Caco-2 (cell line): ENCODE measurements around the gene ALK. TPM values are rescaled to one million over a fixed set of nuclear protein-coding genes. Genes with fewer than 3 reads are reported as not detected.

Experiments
- BruUV-seq: library from RNA; stranded (reverse); fragments of 400-500 nt; replicated peaks from 2 replicates; lab custom pipeline; 2021; lab: Mats Ljungman, UMichigan
- CTCF ChIA-PET: fragments of 300-600 bp; sonication (Branson Sonifier 250); formaldehyde crosslinking; loops from one replicate; lab custom pipeline; 2022; ENCODE audit warnings: antibody characterized with exemption; lab: Charles Lee
- POLR2A ChIA-PET: fragments of 300-600 bp; sonication (Branson Sonifier 250); formaldehyde crosslinking; loops from one replicate; lab custom pipeline; 2022; ENCODE audit warnings: antibody characterized with exemption; lab: Charles Lee
- DNase-seq, 2 experiments: peaks; one replicate each; pipeline versions ENCODE4 v3.0.0 to v3.0.0-alpha.2; 2020 to 2022
- H3K27me3 ChIP-seq: replicated peaks from 2 replicates; pipeline ENCODE4 v1.6.0; 2011; ENCODE audit warnings: low read length; ENCODE audit not compliant: control insufficient read depth, insufficient read depth
- H3K36me3 ChIP-seq: 2 replicates; pipeline ENCODE4 v1.5.1; 2011; ENCODE audit warnings: low read length; ENCODE audit not compliant: control insufficient read depth, insufficient read depth
- H3K4me1 ChIP-seq: fragments of 250-450 bp; sonication (Bioruptor Pico); 2 replicates; pipeline ENCODE4 v1.5.1; 2020; ENCODE audit warnings: mild to moderate bottlenecking
- H3K4me3 ChIP-seq: 2 replicates; pipeline ENCODE4 v1.5.1; 2011; ENCODE audit warnings: low read depth, mild to moderate bottlenecking, control low read depth, low read length
- H3K9me3 ChIP-seq: fragments of 250-450 bp; sonication (Bioruptor Pico); 2 replicates; pipeline ENCODE4 v1.5.1; 2020; ENCODE audit warnings: mild to moderate bottlenecking, moderate library complexity
- H3K27ac Mint-ChIP-seq: one replicate; pipeline ENCODE4 v1.8.0; 2022; ENCODE audit warnings: mixed read lengths; ENCODE audit not compliant: unreplicated experiment
- H3K27me3 Mint-ChIP-seq: one replicate; pipeline ENCODE4 v1.8.0; 2022; ENCODE audit warnings: mixed read lengths; ENCODE audit not compliant: insufficient read depth, unreplicated experiment
- H3K36me3 Mint-ChIP-seq: one replicate; pipeline ENCODE4 v1.8.0; 2022; ENCODE audit warnings: mild to moderate bottlenecking, mixed read lengths; ENCODE audit not compliant: insufficient read depth, unreplicated experiment
- H3K4me1 Mint-ChIP-seq: one replicate; pipeline ENCODE4 v1.8.0; 2022; ENCODE audit warnings: low read depth, mixed read lengths; ENCODE audit not compliant: unreplicated experiment
- H3K4me3 Mint-ChIP-seq: one replicate; pipeline ENCODE4 v1.8.0; 2022; ENCODE audit warnings: mild to moderate bottlenecking, moderate library complexity, mixed read lengths; ENCODE audit not compliant: unreplicated experiment
- H3K9me3 Mint-ChIP-seq: one replicate; pipeline ENCODE4 v1.8.0; 2022; ENCODE audit warnings: mixed read lengths; ENCODE audit not compliant: unreplicated experiment
- intact Hi-C: fragments of 100-400 bp; cut with micrococcal nuclease; formaldehyde crosslinking; loops from one replicate; pipeline ENCODE4 v1.10.0; 2022; ENCODE audit not compliant: unreplicated experiment
- total RNA-seq: library from RNA; stranded (reverse); gene quantifications from 2 replicates; pipeline ENCODE4 v1.2.3, GENCODE V29; 2022
- TF ChIP-seq, protein P1 (sequence below), 2 experiments: fragments of 200-600 bp in 1 of 2; IDR thresholded peaks; 1 replicate in 1 of 2; 2 replicates in 1 of 2; pipeline versions ENCODE4 v1.5.1 to v1.8.0; 2011 to 2022; ENCODE audit warnings: antibody characterized with exemption in 1 of 2, control low read depth in 1 of 2, inconsistent platforms in 1 of 2, low read depth in 1 of 2, low read length in 1 of 2, mild to moderate bottlenecking in 1 of 2, moderate library complexity in 1 of 2; ENCODE audit not compliant: insufficient read depth in 1 of 2, severe bottlenecking in 1 of 2, unreplicated experiment in 1 of 2

ALK gene
- total RNA-seq, 1 experiment from 2014 or later: 0.11 TPM

- BruUV-seq: no TSS peak
- TF ChIP-seq, protein P1, sequence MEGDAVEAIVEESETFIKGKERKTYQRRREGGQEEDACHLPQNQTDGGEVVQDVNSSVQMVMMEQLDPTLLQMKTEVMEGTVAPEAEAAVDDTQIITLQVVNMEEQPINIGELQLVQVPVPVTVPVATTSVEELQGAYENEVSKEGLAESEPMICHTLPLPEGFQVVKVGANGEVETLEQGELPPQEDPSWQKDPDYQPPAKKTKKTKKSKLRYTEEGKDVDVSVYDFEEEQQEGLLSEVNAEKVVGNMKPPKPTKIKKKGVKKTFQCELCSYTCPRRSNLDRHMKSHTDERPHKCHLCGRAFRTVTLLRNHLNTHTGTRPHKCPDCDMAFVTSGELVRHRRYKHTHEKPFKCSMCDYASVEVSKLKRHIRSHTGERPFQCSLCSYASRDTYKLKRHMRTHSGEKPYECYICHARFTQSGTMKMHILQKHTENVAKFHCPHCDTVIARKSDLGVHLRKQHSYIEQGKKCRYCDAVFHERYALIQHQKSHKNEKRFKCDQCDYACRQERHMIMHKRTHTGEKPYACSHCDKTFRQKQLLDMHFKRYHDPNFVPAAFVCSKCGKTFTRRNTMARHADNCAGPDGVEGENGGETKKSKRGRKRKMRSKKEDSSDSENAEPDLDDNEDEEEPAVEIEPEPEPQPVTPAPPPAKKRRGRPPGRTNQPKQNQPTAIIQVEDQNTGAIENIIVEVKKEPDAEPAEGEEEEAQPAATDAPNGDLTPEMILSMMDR (IDR thresholded peaks at IDR 0.05; ENCODE audit: insufficient read depth in 1 of 2, low read depth in 1 of 2, low read length in 1 of 2, severe bottlenecking in 1 of 2, unreplicated experiment in 1 of 2): no peak
- no peaks in the 10 kb centered on the region for H3K9me3 Mint-ChIP-seq
- Histone ChIP-seq H3K4me1 (no peaks in the 10 kb centered on the region; the same call in 1 of the 2 replicates), H3K36me3 (no peaks in the 10 kb centered on the region), H3K4me3 (no peak overlapping the region), H3K9me3 (no peaks in the 10 kb centered on the region), H3K27me3 (no peaks in the 10 kb centered on the region; the same call in 1 of the 2 replicates)
- intact Hi-C loops: no loop called here
- no peaks in the 10 kb centered on the region for H3K4me1 Mint-ChIP-seq
- peaks cover 12% of the 10 kb centered on the region for H3K27me3 Mint-ChIP-seq
- H3K36me3 Mint-ChIP-seq: no peaks in the 10 kb centered on the region
- ChIA-PET CTCF (no interaction called here), POLR2A (no interaction called here)
- no peak for DNase-seq
- H3K4me3 Mint-ChIP-seq: no peak overlapping the region
- H3K27ac Mint-ChIP-seq: no peak overlapping the region
Observed at GRCh38 chr2:29253026-29253425, 668.4 kb downstream of the ALK start.

DNA sequence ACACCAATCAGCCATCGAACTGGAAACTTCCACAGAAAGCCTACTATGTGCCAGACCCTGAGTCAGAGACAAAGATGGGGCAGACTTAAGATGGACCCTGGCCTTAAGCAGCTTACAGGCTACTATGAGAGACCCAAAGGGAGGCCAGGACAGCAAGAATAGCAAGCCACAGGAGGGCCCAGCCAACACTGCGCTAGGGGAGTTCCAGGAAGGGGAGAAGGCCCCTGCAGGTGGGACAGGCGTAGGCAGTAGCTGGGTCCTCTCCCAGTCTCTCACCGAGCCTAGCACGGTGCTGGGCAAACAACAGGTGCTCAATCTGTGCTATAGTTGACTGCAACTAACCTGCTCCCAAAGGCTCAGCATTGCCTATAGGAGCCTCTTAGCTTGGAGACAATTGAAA, 670.0 kb downstream of the ALK start:
- no peak for DNase-seq
- Histone ChIP-seq H3K9me3 (no peaks in the 10 kb centered on the region), H3K36me3 (no peaks in the 10 kb centered on the region), H3K4me1 (no peaks in the 10 kb centered on the region; the same call in 1 of the 2 replicates), H3K4me3 (no peak overlapping the region), H3K27me3 (no peaks in the 10 kb centered on the region; the same call in 1 of the 2 replicates)
- ChIA-PET CTCF (interaction anchor here (0.5 kb wide), 1 partner anchor 134 kb away, joined by 3 read pairs; no protein-coding TSS in a partner anchor), POLR2A (no interaction called here)
- Mint-ChIP-seq H3K4me1 (no peaks in the 10 kb centered on the region), H3K9me3 (no peaks in the 10 kb centered on the region), H3K27me3 (peaks cover 9% of the 10 kb centered on the region), H3K36me3 (no peaks in the 10 kb centered on the region), H3K27ac (no peak overlapping the region), H3K4me3 (no peak overlapping the region)
- intact Hi-C loops: no loop called here
- TF ChIP-seq, protein P1 (IDR thresholded peaks at IDR 0.05; ENCODE audit: insufficient read depth in 1 of 2, low read depth in 1 of 2, low read length in 1 of 2, severe bottlenecking in 1 of 2, unreplicated experiment in 1 of 2): no peak
- no TSS peak for BruUV-seq

DNA sequence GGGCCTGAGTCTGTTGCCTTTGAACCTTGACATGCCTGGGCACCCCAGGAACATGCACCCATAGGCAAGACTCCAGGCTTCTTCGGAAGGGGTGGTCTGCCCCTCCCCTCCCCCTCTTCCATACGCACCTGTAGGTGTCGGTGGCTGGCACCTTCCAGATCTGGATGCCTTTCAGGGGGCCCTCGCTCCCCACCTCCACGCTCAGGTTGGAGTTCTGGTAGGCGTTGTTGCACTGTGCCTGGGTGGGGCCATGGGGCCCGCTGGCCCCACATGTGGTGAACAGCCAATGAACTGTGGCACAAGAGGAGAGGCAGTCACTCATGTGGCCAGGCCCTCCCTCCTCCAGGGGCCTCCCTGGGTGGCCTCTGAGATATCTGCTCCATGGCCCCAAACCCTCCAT, 670.4 kb downstream of the ALK start:
- Mint-ChIP-seq H3K9me3 (no peaks in the 10 kb centered on the region), H3K4me1 (no peaks in the 10 kb centered on the region), H3K27ac (no peak overlapping the region), H3K4me3 (no peak overlapping the region), H3K27me3 (peaks cover 8% of the 10 kb centered on the region), H3K36me3 (no peaks in the 10 kb centered on the region)
- intact Hi-C loops: no loop called here
- TF ChIP-seq, protein P1 (IDR thresholded peaks at IDR 0.05; ENCODE audit: insufficient read depth in 1 of 2, low read depth in 1 of 2, low read length in 1 of 2, severe bottlenecking in 1 of 2, unreplicated experiment in 1 of 2): no peak
- H3K9me3 ChIP-seq: no peaks in the 10 kb centered on the region
- no peaks in the 10 kb centered on the region; the same call in 1 of the 2 replicates for H3K4me1 ChIP-seq
- ChIA-PET CTCF (no interaction called here), POLR2A (no interaction called here)
- no peak overlapping the region for H3K4me3 ChIP-seq
- H3K27me3 ChIP-seq: no peaks in the 10 kb centered on the region; the same call in 1 of the 2 replicates
- BruUV-seq: no TSS peak
- H3K36me3 ChIP-seq: no peaks in the 10 kb centered on the region
- no peak for DNase-seq
